NCI-H146 treated with DMSO at 0.1 percent for 48 hours (cell line): ENCODE data around the gene CILP2.

ENCODE experiments used
- DNase-seq: peaks from one replicate; lab custom pipeline; 2025; ENCODE audit not compliant: unreplicated experiment; lab: John Stamatoyannopoulos, UW

CILP2 gene

DNA sequence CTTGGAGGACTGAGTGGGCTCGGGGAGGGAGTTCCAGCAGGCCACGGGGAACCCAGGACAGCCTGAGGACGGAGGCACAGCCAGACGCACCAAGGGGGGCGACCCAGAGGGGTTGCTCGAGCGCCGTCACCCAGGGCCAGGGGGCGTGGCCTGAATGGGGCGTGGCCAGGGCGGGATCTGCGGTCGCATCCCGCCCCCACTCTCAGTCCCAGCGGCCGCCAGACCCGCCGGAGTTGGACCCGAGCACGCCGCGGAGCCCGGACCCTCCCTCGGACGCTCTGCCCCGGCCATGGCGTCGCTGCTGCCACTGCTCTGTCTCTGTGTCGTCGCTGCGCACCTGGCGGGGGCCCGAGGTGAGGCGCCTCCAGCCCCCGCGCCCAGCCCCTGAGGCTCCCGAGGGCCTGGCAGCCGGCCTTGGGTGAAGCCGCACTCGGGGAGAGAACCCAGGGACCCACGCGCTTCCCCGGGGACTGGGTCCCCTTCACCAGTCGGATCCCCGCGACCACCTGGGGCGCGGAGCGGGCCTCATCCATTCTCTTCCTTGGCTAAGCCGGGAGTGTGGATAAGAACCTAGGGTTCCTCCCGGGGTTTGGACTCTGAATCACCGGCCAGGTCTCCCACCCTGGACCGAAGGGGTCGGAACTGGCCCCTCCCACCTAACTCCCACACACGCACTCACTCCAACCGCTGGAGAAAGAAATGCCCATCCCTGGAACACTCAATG, at the start of gene CILP2:
Gene CILP2, plus strand, starts transcription at position 205 of the 724 bp plus-strand sequence. Its CDS starts 85 bp downstream, at position 290.
- peak; percentile 36 for DNase-seq

- peak; percentile 93 for DNase-seq
These were observed 49.0 kb upstream of the CILP2 start for GRCh38 chr19:19488875-19489690.

- no peak for DNase-seq
These were observed 48.3 kb upstream of the CILP2 start for GRCh38 chr19:19489804-19490204.

- DNase-seq, result peak; percentile 55
These were observed 47.7 kb upstream of the CILP2 start for GRCh38 chr19:19490214-19490968.

GRCh38 chr19:19491321-19492025, 46.6 kb upstream of the CILP2 start:
- DNase-seq, result no peak

GRCh38 chr19:19492026-19492610, 45.9 kb upstream of the CILP2 start:
- no peak for DNase-seq

DNA sequence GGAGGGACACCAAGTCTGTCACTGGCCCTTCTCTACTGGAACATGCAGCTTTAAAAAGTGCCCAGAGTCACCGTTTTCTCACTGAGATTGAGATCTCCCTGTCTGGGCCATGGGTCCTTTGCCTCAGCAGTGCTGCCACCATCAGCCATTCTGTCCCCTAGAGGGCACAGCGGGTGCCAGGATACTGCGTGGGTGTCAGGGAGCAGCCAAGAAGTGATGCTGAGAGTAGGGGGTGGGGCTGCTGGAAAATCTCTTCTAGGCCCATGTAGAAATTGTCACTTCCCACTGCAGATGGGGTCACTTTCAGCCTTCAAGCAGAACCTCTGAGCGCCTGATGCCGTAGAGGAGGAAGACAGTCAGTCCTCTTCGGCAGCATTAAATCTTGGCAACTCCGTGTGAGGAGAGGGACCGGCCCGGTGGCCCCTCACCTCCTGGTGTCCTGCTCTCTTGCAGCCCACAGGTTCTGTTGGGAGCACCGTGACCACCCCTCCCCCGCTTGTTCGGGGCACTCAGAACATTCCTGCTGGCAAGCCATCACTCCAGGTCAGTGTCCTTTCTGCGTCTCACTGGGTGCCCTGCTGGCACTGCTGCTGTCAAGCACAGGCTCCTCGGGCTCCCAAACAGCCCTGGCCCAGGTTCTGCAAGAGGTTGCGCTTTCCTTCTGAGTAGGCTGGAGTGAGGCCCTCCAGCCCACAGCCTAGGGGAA, 44.1 kb upstream of the CILP2 start:
- DNase-seq, result no peak

- no peak for DNase-seq
These were observed 42.2 kb upstream of the CILP2 start for GRCh38 chr19:19495614-19496603.

- no peak for DNase-seq
These were observed 39.6 kb upstream of the CILP2 start for GRCh38 chr19:19498255-19498991.

GRCh38 chr19:19499272-19499995, 38.6 kb upstream of the CILP2 start:
- no peak for DNase-seq

DNA sequence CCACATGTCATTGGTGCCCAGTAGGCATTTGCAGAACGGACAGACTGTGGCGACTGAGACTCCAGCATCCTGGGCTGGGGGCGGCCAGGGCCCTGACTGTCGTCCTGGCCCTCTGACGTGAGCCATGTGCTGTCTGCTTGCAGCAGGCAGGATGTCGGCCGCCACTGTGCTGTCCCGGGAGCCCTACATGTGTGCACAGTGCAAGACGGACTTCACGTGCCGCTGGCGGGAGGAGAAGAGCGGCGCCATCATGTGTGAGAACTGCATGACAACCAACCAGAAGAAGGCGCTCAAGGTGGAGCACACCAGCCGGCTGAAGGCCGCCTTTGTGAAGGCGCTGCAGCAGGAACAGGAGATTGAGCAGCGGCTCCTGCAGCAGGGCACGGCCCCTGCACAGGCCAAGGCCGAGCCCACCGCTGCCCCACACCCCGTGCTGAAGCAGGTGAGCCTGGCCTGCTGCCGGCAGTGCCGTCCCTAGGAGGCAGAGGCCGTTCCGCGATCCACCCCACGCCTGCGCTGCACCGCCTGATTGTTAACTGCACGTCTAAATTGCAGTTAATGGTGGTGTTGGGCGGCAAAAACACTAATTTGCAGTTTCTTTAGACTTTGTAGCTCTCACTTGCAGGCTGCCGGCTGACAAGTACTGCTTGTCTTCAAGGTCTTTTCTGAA, 37.0 kb upstream of the CILP2 start:
- DNase-seq, result no peak

DNA sequence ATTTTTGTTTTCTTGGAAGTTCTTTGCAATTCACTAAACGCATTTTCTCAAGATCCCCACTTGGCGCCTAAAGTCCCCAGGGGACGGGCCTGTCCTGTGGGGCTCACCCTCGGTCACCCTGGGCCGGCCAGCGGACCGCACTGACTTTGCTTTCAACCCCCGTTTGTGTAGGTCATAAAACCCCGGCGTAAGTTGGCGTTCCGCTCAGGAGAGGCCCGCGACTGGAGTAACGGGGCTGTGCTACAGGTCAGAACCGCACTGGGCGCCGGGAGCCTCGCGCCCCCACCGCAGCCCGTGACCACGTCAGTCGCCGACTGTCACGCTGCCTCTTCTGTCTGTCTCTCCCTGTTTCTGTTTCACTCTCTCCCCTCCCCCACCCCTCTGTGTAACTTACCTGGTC, 36.3 kb upstream of the CILP2 start:
- no peak for DNase-seq

- DNase-seq, result no peak
These were observed 35.8 kb upstream of the CILP2 start for GRCh38 chr19:19502281-19502680.

- no peak for DNase-seq
These were observed 35.1 kb upstream of the CILP2 start for GRCh38 chr19:19502808-19503602.

DNA sequence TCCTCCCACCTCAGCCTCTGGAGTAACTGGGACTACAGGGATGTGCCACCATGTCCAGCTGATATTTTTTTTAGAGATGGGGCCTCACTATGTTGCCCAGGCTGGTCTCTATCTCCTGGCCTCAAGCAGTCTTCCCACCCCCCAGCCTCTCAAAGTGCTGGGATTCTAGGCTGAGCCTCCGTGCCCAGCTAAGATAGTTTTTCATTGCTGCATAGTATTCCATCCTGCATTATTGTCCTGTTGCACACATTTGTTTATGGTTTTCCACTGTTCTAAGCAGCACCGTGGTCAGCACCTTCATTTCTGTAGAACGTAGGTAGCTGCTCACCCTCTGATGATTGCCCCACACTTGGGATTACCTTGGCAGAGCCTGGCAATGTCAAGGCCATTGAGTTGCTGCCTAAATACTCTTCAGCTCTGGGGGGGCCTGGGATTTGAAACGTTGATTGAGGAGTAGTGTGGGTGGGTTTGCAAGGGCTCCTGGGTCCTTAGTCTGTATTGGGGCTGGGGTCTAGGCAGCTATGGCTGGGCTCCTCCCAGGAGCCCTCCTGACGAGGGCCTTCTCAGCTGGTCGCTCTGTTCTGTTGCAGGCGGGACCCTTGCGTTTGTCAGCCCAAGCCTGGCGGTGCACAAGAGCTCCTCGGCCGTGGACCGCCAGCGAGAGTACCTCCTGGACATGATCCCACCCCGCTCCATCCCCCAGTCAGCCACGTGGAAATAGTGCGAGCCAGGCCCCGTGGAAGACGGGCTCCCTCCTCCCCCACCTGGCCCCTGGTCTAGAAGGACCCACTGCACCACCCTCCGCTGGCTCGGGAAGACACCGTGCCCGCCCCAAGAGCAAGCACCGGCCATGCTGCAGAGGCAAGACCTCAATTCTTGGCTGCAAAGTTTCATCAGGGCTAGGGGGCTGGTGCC, 33.1 kb upstream of the CILP2 start:
- no peak for DNase-seq
